ENCODE results near the gene CDC14A. TPM values are rescaled to one million over a fixed set of nuclear protein-coding genes. Genes with fewer than 3 reads are reported as not detected.
A peak's percentile ranks its signal among the peaks of the same experiment; 100 is the strongest.

Gene CDC14A
- total RNA-seq, 1 donor from 2014 or later = 5.3 TPM

- DNase-seq (ENCODE audit: low read depth in 2 of 2) = peak; percentile 24 to 64
Measured at GRCh38 chr1:100443811-100444571, 91.7 kb downstream of the CDC14A start.

- DNase-seq (ENCODE audit: low read depth in 2 of 2) = no peak
Measured at GRCh38 chr1:100445565-100445964, 93.3 kb downstream of the CDC14A start.

- DNase-seq (ENCODE audit: low read depth in 2 of 2) = peak; percentile 57 to 76
Measured at GRCh38 chr1:100448366-100448765, 96.1 kb downstream of the CDC14A start.

- no peak for DNase-seq (ENCODE audit: low read depth in 2 of 2)
Measured at GRCh38 chr1:100449477-100449876, 97.2 kb downstream of the CDC14A start.

- no peak for DNase-seq (ENCODE audit: low read depth in 2 of 2)
Measured at GRCh38 chr1:100452641-100453040, 100.3 kb downstream of the CDC14A start.

- DNase-seq (ENCODE audit: low read depth in 2 of 2) = peak in 1 of 2 donors; percentile 7
Measured at GRCh38 chr1:100455478-100456072, 103.3 kb downstream of the CDC14A start.

- no peak for DNase-seq (ENCODE audit: low read depth in 2 of 2)
Measured at GRCh38 chr1:100456880-100457279, 104.6 kb downstream of the CDC14A start.

GRCh38 chr1:100457683-100458082 lies 105.4 kb downstream of the CDC14A start:
- no peak for DNase-seq (ENCODE audit: low read depth in 2 of 2)

- no peak for DNase-seq (ENCODE audit: low read depth in 2 of 2)
Measured at GRCh38 chr1:100458661-100459357, 106.5 kb downstream of the CDC14A start.

- peak; percentile 82 to 86 for DNase-seq (ENCODE audit: low read depth in 2 of 2)
Measured at GRCh38 chr1:100459358-100460114, 107.2 kb downstream of the CDC14A start.

GRCh38 chr1:100461222-100461621 lies 108.9 kb downstream of the CDC14A start:
- no peak for DNase-seq (ENCODE audit: low read depth in 2 of 2)

- DNase-seq (ENCODE audit: low read depth in 2 of 2) = no peak
Measured at GRCh38 chr1:100462326-100463025, 110.2 kb downstream of the CDC14A start.

GRCh38 chr1:100463791-100464424 lies 111.6 kb downstream of the CDC14A start:
- DNase-seq (ENCODE audit: low read depth in 2 of 2) = peak; percentile 14 to 71

- DNase-seq (ENCODE audit: low read depth in 2 of 2) = no peak
Measured at GRCh38 chr1:100469578-100469977, 117.3 kb downstream of the CDC14A start.

- DNase-seq (ENCODE audit: low read depth in 2 of 2) = no peak
Measured at GRCh38 chr1:100474834-100475233, 122.5 kb downstream of the CDC14A start.

- no peak for DNase-seq (ENCODE audit: low read depth in 2 of 2)
Measured at GRCh38 chr1:100476735-100477290, 124.5 kb downstream of the CDC14A start.

GRCh38 chr1:100478816-100479215 lies 126.5 kb downstream of the CDC14A start:
- no peak for DNase-seq (ENCODE audit: low read depth in 2 of 2)

- DNase-seq (ENCODE audit: low read depth in 2 of 2) = no peak
Measured at GRCh38 chr1:100479620-100480338, 127.5 kb downstream of the CDC14A start.

GRCh38 chr1:100481303-100481702 lies 129.0 kb downstream of the CDC14A start:
- no peak for DNase-seq (ENCODE audit: low read depth in 2 of 2)

GRCh38 chr1:100482167-100482566 lies 129.9 kb downstream of the CDC14A start:
- DNase-seq (ENCODE audit: low read depth in 2 of 2) = peak in 1 of 2 donors; percentile 34

Data from dermis microvascular lymphatic vessel endothelial cell (primary cell).